ENCODE results near the gene KLHL21.

Gene KLHL21

GRCh38 chr1:6586404-6586816, 16.3 kb downstream of the KLHL21 start:
- H3K36me3 Mint-ChIP-seq (ENCODE audit: low read depth): peaks cover 66% of the 10 kb centered on the region
- H3K27ac Mint-ChIP-seq: peak overlapping the region; percentile 59
- no peaks in the 10 kb centered on the region for H3K9me3 Mint-ChIP-seq
- no peak overlapping the region for H3K4me3 Mint-ChIP-seq
- no peak for DNase-seq
- H3K27me3 Mint-ChIP-seq: no peaks in the 10 kb centered on the region
- peaks cover 33% of the 10 kb centered on the region for H3K4me1 Mint-ChIP-seq (ENCODE audit: low read depth)

GRCh38 chr1:6585841-6586240, 16.8 kb downstream of the KLHL21 start:
- H3K4me3 Mint-ChIP-seq: no peak overlapping the region
- peaks cover 65% of the 10 kb centered on the region for H3K36me3 Mint-ChIP-seq (ENCODE audit: low read depth)
- H3K27ac Mint-ChIP-seq: no peak overlapping the region
- H3K9me3 Mint-ChIP-seq: no peaks in the 10 kb centered on the region
- no peaks in the 10 kb centered on the region for H3K27me3 Mint-ChIP-seq
- H3K4me1 Mint-ChIP-seq (ENCODE audit: low read depth): peaks cover 35% of the 10 kb centered on the region
- no peak for DNase-seq

GRCh38 chr1:6585081-6585722, 17.5 kb downstream of the KLHL21 start:
- H3K27ac Mint-ChIP-seq: peak overlapping the region; percentile 53
- peaks cover 64% of the 10 kb centered on the region for H3K36me3 Mint-ChIP-seq (ENCODE audit: low read depth)

GRCh38 chr1:6584126-6585080, 18.3 kb downstream of the KLHL21 start:
- Mint-ChIP-seq H3K9me3 (no peaks in the 10 kb centered on the region), H3K36me3 (ENCODE audit: low read depth) (peaks cover 59% of the 10 kb centered on the region), H3K4me3 (no peak overlapping the region), H3K4me1 (ENCODE audit: low read depth) (peaks cover 44% of the 10 kb centered on the region), H3K27ac (peak overlapping the region; percentile 53), H3K27me3 (no peaks in the 10 kb centered on the region)
- no peak for DNase-seq

More at GRCh38 chr1:6585081-6585722, 17.5 kb downstream of the KLHL21 start:
- no peaks in the 10 kb centered on the region for H3K9me3 Mint-ChIP-seq
- H3K4me3 Mint-ChIP-seq: no peak overlapping the region
- DNase-seq: no peak
- peaks cover 40% of the 10 kb centered on the region for H3K4me1 Mint-ChIP-seq (ENCODE audit: low read depth)
- no peaks in the 10 kb centered on the region for H3K27me3 Mint-ChIP-seq

- H3K4me3 Mint-ChIP-seq: peak overlapping the region; percentile 92
Measured at GRCh38 chr1:6582370-6582769, 20.3 kb downstream of the KLHL21 start.

GRCh38 chr1:6581561-6582305, 20.9 kb downstream of the KLHL21 start:
- DNase-seq: no peak
- H3K36me3 Mint-ChIP-seq (ENCODE audit: low read depth): peaks cover 34% of the 10 kb centered on the region

More at GRCh38 chr1:6582370-6582769, 20.3 kb downstream of the KLHL21 start:
- H3K27me3 Mint-ChIP-seq: no peaks in the 10 kb centered on the region
- H3K4me1 Mint-ChIP-seq (ENCODE audit: low read depth): peaks cover 44% of the 10 kb centered on the region
- no peaks in the 10 kb centered on the region for H3K9me3 Mint-ChIP-seq
- H3K36me3 Mint-ChIP-seq (ENCODE audit: low read depth): peaks cover 39% of the 10 kb centered on the region
- peak overlapping the region; percentile 98 for H3K27ac Mint-ChIP-seq
- no peak for DNase-seq

GRCh38 chr1:6580593-6581409, 21.9 kb downstream of the KLHL21 start:
- Mint-ChIP-seq H3K4me3 (peak overlapping the region; percentile 92), H3K4me1 (ENCODE audit: low read depth) (peaks cover 43% of the 10 kb centered on the region), H3K27ac (peak overlapping the region; percentile 98), H3K27me3 (no peaks in the 10 kb centered on the region), H3K36me3 (ENCODE audit: low read depth) (peaks cover 32% of the 10 kb centered on the region), H3K9me3 (no peaks in the 10 kb centered on the region)
- no peak for DNase-seq

More at GRCh38 chr1:6581561-6582305, 20.9 kb downstream of the KLHL21 start:
- Mint-ChIP-seq H3K4me1 (ENCODE audit: low read depth) (peaks cover 43% of the 10 kb centered on the region), H3K9me3 (no peaks in the 10 kb centered on the region), H3K27me3 (no peaks in the 10 kb centered on the region), H3K4me3 (peak overlapping the region; percentile 92), H3K27ac (peak overlapping the region; percentile 98)

- H3K9me3 Mint-ChIP-seq: no peaks in the 10 kb centered on the region
- H3K27me3 Mint-ChIP-seq: no peaks in the 10 kb centered on the region
- peaks cover 42% of the 10 kb centered on the region for H3K4me1 Mint-ChIP-seq (ENCODE audit: low read depth)
- H3K27ac Mint-ChIP-seq: peak overlapping the region; percentile 98
- no peak for DNase-seq
- peak overlapping the region; percentile 92 for H3K4me3 Mint-ChIP-seq
- H3K36me3 Mint-ChIP-seq (ENCODE audit: low read depth): peaks cover 32% of the 10 kb centered on the region
Measured at GRCh38 chr1:6580119-6580592, 22.5 kb downstream of the KLHL21 start.

- Mint-ChIP-seq H3K4me3 (peak within 1 kb of the TSS; percentile 92), H3K4me1 (ENCODE audit: low read depth) (peaks cover 36% of the 10 kb centered on the region), H3K27me3 (no peaks in the 10 kb centered on the region), H3K36me3 (ENCODE audit: low read depth) (peaks cover 27% of the 10 kb centered on the region), H3K27ac (peak within 1 kb of the TSS; percentile 98), H3K9me3 (no peaks in the 10 kb centered on the region)
- DNase-seq: peak; percentile 96
Measured at GRCh38 chr1:6579374-6580118, 23.1 kb downstream of the KLHL21 start, which contains the start of gene ZBTB48. Gene ZBTB48, plus strand, starts transcription at chr1:6579994. Its CDS starts 616 bp downstream, at chr1:6580610.

- H3K27ac Mint-ChIP-seq: peak overlapping the region; percentile 98
- DNase-seq: no peak
Measured at GRCh38 chr1:6578624-6579373, 23.9 kb downstream of the KLHL21 start.

GRCh38 chr1:6577831-6578525, 24.7 kb downstream of the KLHL21 start:
- Mint-ChIP-seq H3K27ac (no peak overlapping the region), H3K4me1 (ENCODE audit: low read depth) (peaks cover 32% of the 10 kb centered on the region), H3K9me3 (no peaks in the 10 kb centered on the region), H3K36me3 (ENCODE audit: low read depth) (peaks cover 23% of the 10 kb centered on the region), H3K4me3 (no peak overlapping the region), H3K27me3 (no peaks in the 10 kb centered on the region)
- no peak for DNase-seq

More at GRCh38 chr1:6578624-6579373, 23.9 kb downstream of the KLHL21 start:
- Mint-ChIP-seq H3K9me3 (no peaks in the 10 kb centered on the region), H3K4me1 (ENCODE audit: low read depth) (peaks cover 32% of the 10 kb centered on the region), H3K27me3 (no peaks in the 10 kb centered on the region), H3K4me3 (peak overlapping the region; percentile 92), H3K36me3 (ENCODE audit: low read depth) (peaks cover 23% of the 10 kb centered on the region)

- peaks cover under 1% of the 10 kb centered on the region for H3K36me3 Mint-ChIP-seq (ENCODE audit: low read depth)
- H3K27ac Mint-ChIP-seq: no peak overlapping the region
- no peaks in the 10 kb centered on the region for H3K27me3 Mint-ChIP-seq
- H3K9me3 Mint-ChIP-seq: no peaks in the 10 kb centered on the region
- peaks cover 7% of the 10 kb centered on the region for H3K4me1 Mint-ChIP-seq (ENCODE audit: low read depth)
- no peak for DNase-seq
- H3K4me3 Mint-ChIP-seq: no peak overlapping the region
Measured at GRCh38 chr1:6574818-6575217, 27.9 kb downstream of the KLHL21 start.
